Gastroesophageal sphincter (tissue), 3 donors: Measurements from ENCODE around the gene FBLN1.
"Not testable (repeated sequence)": the region's sequence is repeated elsewhere in the genome, so short reads cannot be mapped to it uniquely, and the experiment has no call there.

Experiments used
- POLR2A ChIP-seq, 2 donors: fragments of 450-650 bp; IDR thresholded peaks; one replicate each; pipeline ENCODE4 v1.6.1; 2017; ENCODE audit warnings: antibody characterized with exemption in 2 of 2, mild to moderate bottlenecking in 2 of 2, moderate library complexity in 1 of 2
- POLR2AphosphoS5 ChIP-seq: sonication (generic); formaldehyde crosslinking; IDR thresholded peaks from one replicate; pipeline ENCODE4 v1.6.1; 2017; ENCODE audit warnings: antibody characterized with exemption
- TF ChIP-seq, protein P1 (sequence below), 4 experiments: fragments of 200-600 bp in 2 of 4; fragments of 450-650 bp in 2 of 4; sonication (generic) in 1 of 4; IDR thresholded peaks; one replicate each; pipeline ENCODE4 v1.5.1; 2017 to 2019; ENCODE audit warnings: antibody characterized with exemption in 4 of 4, mild to moderate bottlenecking in 2 of 4, moderate library complexity in 2 of 4

- TF ChIP-seq, protein P1, sequence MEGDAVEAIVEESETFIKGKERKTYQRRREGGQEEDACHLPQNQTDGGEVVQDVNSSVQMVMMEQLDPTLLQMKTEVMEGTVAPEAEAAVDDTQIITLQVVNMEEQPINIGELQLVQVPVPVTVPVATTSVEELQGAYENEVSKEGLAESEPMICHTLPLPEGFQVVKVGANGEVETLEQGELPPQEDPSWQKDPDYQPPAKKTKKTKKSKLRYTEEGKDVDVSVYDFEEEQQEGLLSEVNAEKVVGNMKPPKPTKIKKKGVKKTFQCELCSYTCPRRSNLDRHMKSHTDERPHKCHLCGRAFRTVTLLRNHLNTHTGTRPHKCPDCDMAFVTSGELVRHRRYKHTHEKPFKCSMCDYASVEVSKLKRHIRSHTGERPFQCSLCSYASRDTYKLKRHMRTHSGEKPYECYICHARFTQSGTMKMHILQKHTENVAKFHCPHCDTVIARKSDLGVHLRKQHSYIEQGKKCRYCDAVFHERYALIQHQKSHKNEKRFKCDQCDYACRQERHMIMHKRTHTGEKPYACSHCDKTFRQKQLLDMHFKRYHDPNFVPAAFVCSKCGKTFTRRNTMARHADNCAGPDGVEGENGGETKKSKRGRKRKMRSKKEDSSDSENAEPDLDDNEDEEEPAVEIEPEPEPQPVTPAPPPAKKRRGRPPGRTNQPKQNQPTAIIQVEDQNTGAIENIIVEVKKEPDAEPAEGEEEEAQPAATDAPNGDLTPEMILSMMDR (IDR thresholded peaks at IDR 0.05): not testable (repeated sequence)
- TF ChIP-seq POLR2AphosphoS5; POLR2A (IDR thresholded peaks at IDR 0.05): not testable (repeated sequence)
Observed at GRCh38 chr22:45608045-45608444, 105.4 kb downstream of the FBLN1 start.
